IPS-18c (cell line): Measurements from ENCODE around the gene IFI27L2.

Experiments
- H3K4me3 ChIP-seq: 2 replicates; pipeline ENCODE4 v1.7.0; 2013; ENCODE audit warnings: low read depth, mild to moderate bottlenecking, low read length, moderate library complexity; ENCODE audit not compliant: insufficient read depth
- H3K9me3 ChIP-seq: one replicate; pipeline ENCODE4 v1.6.1; 2013; ENCODE audit warnings: mild to moderate bottlenecking, low read length, moderate library complexity; ENCODE audit not compliant: control insufficient read depth, insufficient read depth

The IFI27L2 gene, protein sequence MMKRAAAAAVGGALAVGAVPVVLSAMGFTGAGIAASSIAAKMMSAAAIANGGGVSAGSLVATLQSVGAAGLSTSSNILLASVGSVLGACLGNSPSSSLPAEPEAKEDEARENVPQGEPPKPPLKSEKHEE

DNA sequence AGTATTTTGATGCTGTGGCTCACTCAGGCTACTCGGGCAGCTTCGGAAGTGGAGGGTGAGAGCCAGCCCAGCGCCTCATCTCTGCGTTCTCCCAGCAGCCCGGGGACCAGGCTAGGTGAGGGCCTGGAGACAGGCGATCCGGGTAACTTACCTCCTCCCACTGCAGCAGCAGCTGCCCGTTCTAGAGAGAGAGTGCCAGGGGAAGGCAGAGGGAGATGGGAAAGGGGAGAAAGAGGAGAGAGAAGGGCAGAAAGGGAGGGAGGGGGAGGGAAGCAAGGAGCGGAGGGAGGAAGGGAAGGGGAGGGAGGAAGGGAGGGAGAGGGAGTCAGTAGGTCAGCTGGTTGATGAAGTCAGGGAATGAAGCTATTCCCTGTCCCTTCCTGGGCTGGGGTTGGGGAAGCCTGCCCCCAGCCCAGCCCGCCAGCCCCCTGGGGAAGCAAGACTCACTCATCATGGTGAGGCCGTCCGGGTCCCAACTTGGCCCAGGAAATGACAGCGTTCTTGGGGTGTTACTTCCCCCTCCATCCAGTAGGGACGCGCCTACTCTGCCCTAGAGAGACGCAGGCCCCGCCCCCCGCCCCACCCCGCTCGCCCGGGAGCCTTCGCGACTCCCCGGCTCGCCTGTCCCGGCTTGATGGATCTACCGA is at the start of gene IFI27L2:
Gene IFI27L2 (minus strand): TSS at position 494 of the 647 bp plus-strand sequence. CDS start 40 bp downstream, at position 454.
- H3K9me3 ChIP-seq, result no peaks in the 10 kb centered on the region
- peak within 1 kb of the TSS; percentile 55 for H3K4me3 ChIP-seq

DNA sequence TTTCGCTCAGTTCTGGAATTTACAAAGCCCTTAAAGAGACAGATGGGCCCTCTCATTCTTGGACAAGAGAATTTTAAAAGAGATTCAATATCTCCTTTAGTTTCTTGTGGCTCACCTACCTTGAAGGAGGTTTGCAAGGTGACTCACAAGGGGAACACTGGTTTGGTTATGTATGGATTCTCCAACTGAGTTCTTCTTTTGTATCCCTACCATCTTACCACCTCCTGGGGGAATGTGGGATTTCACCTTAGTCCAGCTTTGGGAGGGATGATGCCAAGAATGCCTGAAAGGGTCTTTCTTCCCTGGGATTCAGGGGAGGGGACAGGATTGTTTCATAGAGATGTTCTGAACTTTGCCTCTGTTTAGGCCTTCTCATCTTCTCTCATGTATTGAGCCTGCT is 48.4 kb upstream of the IFI27L2 start:
- H3K9me3 ChIP-seq, result no peaks in the 10 kb centered on the region

DNA sequence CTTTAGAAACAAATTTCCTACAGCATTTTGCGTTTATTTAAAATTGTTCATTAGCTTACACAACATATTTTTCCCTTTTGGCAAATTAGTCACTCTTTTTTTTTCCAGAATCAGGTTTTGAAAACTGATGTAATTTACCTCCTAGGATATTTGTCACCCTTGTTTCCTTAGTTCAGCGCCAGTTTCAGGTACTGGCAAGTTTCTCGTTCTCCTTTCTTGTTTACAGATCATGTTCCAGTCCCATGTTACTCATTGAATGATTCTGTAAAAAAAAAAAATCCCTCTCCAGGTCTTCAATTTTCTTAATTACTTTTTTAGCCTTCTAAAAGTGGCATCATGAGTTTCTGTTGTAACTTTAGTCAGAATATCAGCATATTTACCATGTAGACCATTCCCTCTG is 47.4 kb upstream of the IFI27L2 start:
- no peaks in the 10 kb centered on the region for H3K9me3 ChIP-seq
- no peak overlapping the region for H3K4me3 ChIP-seq

More for the DNA sequence above, 48.4 kb upstream of the IFI27L2 start:
- no peak overlapping the region for H3K4me3 ChIP-seq

DNA sequence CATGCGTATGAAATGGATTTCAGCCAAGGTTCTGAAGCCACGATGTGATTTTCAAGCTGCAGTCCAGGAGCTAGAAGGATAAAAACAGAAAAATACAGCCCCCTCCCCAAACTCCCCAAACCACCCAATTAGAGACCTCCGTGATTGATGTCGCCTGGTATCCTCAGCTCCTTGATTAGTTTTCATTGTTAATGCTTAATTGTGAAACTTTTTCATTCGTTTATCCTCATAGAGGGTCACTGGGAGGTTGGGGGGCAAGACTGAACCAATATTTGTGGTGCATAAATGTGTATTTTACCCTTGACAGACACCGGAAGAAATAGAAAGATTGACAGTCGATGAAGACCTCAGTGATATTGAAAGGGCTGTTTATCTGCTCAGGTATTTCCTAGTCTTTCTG is 46.3 kb upstream of the IFI27L2 start:
- H3K4me3 ChIP-seq, result peak overlapping the region; percentile 76; the same call in 1 of the 2 replicates

DNA sequence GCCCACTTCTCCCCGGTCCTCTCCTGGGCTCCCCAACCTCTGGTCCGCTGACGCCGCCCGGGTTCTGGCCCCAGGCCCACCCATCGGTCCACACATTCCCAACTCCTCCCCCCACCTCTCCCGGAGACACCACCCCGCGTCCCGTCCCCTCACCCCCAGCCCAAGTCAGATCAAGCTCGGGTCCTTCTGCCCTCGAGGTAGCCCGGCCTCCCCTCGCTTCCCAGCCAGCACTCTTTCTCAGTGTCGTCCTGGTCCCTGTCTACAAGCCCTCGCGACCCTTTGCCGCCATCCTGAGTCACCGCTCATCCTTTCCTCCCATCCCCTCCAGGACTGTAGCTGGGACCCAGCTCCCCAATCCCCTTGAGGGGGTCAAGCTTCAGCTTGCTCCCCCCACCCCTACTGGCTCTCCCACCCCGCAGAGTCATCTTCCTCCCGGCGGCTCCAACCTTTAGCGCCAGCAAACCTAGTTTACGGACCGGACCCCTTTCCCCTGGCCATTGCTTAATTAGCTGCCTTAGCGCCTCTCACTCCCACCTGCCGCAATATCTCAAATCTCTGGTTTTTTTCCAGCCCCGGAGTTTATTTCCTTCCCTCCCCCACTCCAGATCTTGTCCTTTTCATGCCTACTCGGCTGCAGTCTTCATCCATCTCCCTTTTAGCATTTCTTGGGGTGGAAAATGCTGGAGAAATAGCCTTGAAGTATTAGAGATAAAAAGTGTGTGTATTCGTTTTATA is 45.8 kb upstream of the IFI27L2 start:
- Histone ChIP-seq H3K9me3 (no peaks in the 10 kb centered on the region), H3K4me3 (peak overlapping the region; percentile 76)

More for the DNA sequence above, 46.3 kb upstream of the IFI27L2 start:
- H3K9me3 ChIP-seq, result no peaks in the 10 kb centered on the region

DNA sequence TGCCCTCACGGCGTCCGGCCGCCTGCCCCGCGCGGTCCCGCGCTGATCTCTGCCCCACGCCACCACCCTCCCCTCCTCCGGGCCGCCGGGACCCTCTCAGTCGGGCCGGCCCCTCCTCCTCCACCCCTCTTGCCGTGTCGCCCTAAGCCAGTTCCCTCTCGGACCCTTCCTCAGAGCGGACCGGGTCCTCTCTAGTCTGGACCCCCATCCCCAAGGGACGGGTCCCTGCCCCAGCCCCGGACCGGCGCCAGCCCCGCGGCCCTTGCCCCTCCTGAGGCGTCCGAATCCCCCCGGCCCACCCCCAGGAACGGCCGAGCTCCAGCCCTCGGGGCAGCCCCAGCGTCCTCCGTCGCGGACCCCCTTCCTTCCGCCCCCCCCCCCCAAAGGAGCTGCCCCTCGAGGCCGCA is 45.2 kb upstream of the IFI27L2 start:
- no peaks in the 10 kb centered on the region for H3K9me3 ChIP-seq
- peak overlapping the region; percentile 76 for H3K4me3 ChIP-seq

DNA sequence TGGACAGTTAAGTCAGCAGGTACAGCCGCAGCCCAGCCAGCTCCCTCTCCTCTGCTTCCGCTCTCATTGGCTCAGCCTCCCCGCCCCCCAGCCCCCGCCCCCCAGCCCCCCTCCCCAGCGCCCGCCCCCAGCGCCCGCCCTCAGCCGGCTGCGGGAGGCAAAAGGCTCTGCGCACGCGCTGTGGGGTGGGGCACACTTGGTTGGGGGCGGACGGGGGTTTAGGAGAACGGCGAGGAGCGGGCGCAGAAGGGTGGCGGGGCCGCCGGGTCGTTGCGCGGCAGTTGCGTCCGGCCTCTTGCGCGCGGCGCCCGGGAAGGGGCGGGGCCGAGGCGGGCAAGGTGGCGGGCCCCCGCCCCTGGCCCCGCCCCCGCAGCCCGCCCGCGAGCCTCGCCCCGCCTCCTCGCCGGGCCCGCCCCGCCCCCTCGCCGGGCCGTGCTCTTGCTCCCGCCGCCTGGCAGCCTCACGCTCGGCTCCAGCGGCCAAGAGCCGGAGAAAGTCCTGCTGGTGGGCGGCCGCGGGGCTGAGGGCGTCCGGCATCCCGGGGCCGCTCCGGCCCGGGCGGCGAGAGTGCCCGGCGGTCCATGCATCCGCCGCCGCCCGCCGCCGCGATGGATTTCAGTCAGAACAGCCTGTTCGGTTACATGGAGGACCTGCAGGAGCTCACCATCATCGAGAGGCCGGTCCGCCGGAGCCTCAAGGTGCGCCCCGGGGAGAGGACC is 44.6 kb upstream of the IFI27L2 start, which contains the start of gene PPP4R4:
Gene PPP4R4 (plus strand): TSS at position 438 of the 719 bp plus-strand sequence. CDS start 144 bp downstream, at position 582.
- Histone ChIP-seq H3K9me3 (no peaks in the 10 kb centered on the region), H3K4me3 (peak within 1 kb of the TSS; percentile 76)

DNA sequence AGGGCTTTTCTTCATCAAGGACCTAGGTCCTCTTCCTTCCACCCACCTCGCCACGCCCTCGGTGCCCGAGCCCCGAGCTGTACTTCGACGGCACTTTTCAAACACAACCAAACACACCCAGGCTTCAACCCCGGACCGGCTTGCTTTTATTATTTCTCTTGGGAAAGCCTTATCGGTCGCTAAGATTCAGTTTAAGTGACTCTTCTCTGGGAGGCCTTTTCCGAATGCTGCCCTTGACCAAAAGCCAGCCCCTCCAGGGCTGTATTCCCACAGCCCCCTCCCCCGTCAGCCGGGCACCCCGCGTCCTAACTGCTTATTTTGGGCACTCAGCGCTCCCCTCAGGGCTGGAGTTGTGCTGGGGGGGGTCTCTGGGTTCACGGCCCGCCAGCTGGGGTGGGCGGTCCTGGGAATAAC is 44.1 kb upstream of the IFI27L2 start:
- Histone ChIP-seq H3K9me3 (no peaks in the 10 kb centered on the region), H3K4me3 (peak overlapping the region; percentile 66)

DNA sequence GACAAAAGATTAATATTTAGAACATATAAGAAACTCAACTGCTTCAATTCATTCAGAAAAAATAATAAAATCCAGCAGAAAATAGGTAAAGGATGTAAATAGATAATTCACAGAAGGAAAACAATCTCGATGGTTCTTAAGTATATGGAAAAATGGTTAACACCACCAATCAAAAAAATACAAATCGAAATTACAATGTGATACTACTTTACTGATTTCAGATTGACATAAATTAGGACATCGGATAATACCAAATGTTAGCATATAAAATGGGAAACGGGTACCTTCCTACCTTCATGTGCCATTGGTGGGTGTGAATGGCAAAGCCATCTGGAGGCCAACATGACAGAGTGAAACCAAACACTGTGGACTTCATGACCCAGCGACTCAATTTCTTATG is 43.1 kb upstream of the IFI27L2 start:
- H3K9me3 ChIP-seq, result no peaks in the 10 kb centered on the region
- no peak overlapping the region for H3K4me3 ChIP-seq

DNA sequence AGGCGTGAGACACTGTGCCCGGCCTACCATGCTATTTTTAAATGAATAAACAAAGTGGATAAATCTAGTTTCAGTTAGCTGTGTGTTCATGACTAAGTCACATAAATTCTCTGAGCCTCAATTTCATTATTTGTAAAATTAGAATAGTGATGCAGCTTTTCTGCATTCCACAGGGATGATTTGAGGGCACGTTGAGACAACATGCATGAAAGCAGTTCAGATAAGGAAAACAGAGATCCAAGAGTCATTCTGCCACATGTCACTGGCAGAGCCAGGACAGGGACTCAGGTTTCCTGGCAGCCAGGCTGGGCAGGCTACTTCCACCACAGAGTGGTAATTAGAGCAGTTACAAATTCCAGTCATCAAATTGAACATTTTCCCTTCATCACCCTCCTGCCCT is 41.8 kb upstream of the IFI27L2 start:
- Histone ChIP-seq H3K4me3 (no peak overlapping the region), H3K9me3 (no peaks in the 10 kb centered on the region)

DNA sequence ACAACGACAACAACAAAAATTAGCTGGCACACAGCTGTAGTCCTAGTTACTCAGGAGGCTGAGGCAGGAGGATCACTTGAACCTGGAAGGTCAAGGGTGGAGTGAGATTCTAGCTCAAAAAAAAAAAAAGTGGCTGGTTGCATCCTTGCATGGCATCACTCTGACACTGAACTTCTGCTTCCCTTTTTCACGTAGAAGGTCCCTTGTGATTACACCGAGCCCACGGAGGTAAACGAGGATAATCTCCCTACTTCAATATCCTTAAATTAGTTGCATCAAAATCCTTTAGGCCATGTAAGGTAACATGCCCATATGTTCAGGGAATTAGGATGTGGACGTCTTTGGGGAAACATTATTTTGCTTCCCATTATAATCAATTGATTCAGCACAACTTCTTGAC is 40.7 kb upstream of the IFI27L2 start:
- Histone ChIP-seq H3K4me3 (no peak overlapping the region), H3K9me3 (no peaks in the 10 kb centered on the region)

DNA sequence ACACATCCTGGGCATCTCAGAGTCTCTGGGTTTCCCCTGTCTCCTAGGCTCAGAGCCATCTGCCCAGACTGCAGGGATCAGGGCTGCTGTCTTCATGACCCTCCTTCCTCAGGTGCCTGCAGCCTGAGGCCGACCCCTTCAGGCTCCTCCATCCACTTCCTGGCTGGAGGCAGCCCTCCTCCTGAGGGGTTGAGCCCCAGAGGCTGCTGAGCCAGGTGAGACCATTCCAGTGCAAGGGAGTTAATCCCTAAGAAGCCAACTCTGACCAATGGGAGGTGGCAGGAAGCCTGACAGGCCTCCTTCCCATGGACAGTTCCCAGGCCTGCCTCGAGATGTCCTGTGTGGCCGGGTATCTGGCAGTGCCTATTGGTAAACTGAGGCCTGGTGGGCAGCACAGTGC is 36.3 kb upstream of the IFI27L2 start:
- H3K4me3 ChIP-seq, result no peak overlapping the region
- no peaks in the 10 kb centered on the region for H3K9me3 ChIP-seq

DNA sequence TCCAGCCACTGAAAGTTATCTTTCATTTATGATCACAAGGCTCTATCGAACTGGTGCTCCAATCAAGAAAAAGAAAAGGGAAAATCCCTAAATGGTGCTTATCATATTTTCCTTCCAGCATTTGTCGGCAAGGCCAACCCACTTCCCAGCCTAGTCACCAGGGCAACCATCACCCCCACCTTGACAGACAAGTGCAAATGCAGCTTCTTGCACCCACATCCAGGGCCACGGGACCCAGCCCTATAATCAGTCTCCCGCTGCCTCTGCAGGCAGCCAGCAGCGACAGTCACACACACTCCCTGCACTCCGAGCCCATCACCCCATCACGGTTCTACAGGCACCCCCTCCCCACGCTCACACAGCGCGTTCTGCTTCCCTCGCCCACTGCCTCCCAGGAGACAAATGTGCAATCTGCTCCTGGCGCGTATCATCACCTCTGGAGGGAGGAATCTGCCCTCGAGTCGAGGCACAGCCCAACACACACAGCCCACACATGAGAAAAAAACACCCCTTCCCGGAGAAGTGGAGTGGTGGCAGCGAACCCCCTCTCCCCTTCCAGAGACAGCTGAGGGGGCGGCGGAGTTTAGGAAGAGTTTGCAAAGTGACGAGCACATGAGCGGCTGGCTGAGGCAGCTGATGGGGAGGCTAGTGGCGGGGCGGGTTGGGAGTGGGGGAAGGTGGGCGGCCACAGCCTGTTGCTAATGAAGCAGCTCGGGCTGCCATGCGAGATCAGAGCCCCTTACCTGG is 35.5 kb upstream of the IFI27L2 start:
- Histone ChIP-seq H3K9me3 (no peaks in the 10 kb centered on the region), H3K4me3 (peak overlapping the region; percentile 16)

DNA sequence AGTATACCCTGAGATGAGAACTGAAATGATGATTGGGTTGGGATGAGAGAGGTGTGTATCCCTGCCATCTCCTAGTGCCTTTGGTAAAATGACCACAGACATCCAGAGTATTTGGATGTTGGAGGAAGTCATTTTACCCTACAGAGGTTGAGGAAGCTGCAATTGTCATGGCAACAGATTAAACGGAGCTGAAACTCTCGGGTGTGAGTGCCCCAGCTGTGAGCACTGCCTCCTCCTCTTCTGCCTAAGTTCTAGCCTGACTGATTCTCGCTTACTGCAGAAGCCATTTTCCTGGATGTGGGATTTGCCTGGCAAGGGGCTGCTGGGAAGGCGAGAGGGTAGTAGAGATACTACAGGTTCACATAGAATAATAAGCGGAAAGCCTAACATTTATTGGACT is 34.4 kb upstream of the IFI27L2 start:
- no peaks in the 10 kb centered on the region for H3K9me3 ChIP-seq
- no peak overlapping the region for H3K4me3 ChIP-seq

DNA sequence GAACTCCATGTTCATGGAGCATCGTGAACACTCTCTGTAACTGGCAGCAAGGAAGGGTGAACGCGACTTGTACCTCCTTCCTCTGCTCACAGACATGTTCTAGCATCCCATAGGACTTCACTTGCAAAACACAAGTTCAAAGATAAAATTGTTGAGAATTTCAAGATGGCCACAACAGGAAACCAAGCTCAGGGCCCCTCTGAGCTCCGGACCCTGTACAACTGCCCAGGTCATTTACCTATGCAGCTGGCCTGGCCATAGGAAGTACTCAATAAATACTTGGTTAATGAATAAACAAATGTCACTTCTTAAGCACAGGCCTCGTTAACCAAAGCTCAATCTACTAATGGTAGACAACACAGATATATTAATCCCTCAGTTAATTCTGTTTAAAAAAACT is 33.1 kb upstream of the IFI27L2 start:
- H3K4me3 ChIP-seq, result no peak overlapping the region

DNA sequence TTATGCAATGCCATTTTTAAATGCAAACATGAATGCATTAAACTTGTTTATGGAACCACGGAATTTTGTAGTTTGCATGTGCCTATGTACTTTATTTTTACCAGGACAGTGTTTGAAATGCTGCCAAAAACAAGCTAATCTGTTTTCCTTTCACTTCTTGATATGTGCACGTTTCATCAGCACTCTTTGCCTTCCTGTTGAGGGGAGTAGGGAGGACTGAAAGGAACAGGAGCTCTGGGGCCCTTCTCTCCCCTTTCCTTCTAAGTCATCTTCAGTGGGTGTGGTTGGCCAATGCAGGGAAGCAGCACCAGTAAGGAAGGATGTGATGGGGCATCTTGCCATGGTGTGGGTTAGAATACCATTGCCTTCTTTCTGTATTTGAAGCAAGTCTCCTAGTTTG is 32.6 kb upstream of the IFI27L2 start:
- no peaks in the 10 kb centered on the region for H3K9me3 ChIP-seq

More for the DNA sequence above, 33.1 kb upstream of the IFI27L2 start:
- no peaks in the 10 kb centered on the region for H3K9me3 ChIP-seq

DNA sequence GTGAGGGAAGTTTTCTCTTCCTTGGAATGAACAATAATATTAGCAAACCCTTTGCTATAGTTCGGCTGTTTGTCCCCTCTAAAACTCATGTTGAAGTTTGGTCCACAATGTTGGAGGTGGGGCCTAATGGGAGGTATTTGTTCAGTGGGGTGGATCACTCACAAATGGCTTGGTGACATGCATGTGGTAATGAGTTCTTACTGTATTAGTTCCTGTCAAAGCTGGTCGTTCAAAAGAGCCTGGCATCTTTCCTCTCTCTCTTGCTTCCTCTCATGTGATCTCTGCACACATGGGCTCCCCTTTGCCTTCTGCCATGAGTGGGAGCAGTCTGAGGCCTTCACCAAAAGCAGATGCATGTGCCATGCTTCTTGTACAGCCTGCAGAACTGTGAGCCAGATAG is 31.7 kb upstream of the IFI27L2 start:
- Histone ChIP-seq H3K4me3 (no peak overlapping the region), H3K9me3 (no peaks in the 10 kb centered on the region)

More for the DNA sequence above, 32.6 kb upstream of the IFI27L2 start:
- H3K4me3 ChIP-seq, result no peak overlapping the region
